Nucleus accumbens (tissue), 56 donors: ENCODE data around the gene NUMA1.

ENCODE experiments used
- DNase-seq, 56 donors: peaks; one replicate each; lab custom pipeline; 2025; lab: John Stamatoyannopoulos, UW

NUMA1 gene

GRCh38 chr11:72102631-72102945, 22.2 kb upstream of the NUMA1 start:
- DNase-seq: no peak

- DNase-seq: no peak
These were observed 21.8 kb upstream of the NUMA1 start for GRCh38 chr11:72102162-72102561.

GRCh38 chr11:72100462-72100861, 20.1 kb upstream of the NUMA1 start:
- DNase-seq: no peak

- no peak for DNase-seq
These were observed 19.7 kb upstream of the NUMA1 start for GRCh38 chr11:72100009-72100408.

- DNase-seq: no peak
These were observed 18.4 kb upstream of the NUMA1 start for GRCh38 chr11:72098741-72099140.

GRCh38 chr11:72091292-72091691, 10.9 kb upstream of the NUMA1 start:
- DNase-seq: peak in 52 of 56 donors; percentile 10 to 85 (median 46)

- DNase-seq: no peak
These were observed 7.9 kb upstream of the NUMA1 start for GRCh38 chr11:72088076-72088808.

- peak in 32 of 56 donors; percentile 10 to 79 (median 32) for DNase-seq
These were observed 5.4 kb upstream of the NUMA1 start for GRCh38 chr11:72085621-72086351.

- no peak for DNase-seq
These were observed 4.6 kb upstream of the NUMA1 start for GRCh38 chr11:72084965-72085364.

- DNase-seq: no peak
These were observed 3.7 kb upstream of the NUMA1 start for GRCh38 chr11:72084076-72084475.

- DNase-seq: no peak
These were observed 3.1 kb upstream of the NUMA1 start for GRCh38 chr11:72083414-72083813.

- DNase-seq: no peak
These were observed 1.6 kb upstream of the NUMA1 start for GRCh38 chr11:72081821-72082453.

- peak in 1 of 56 donors; percentile 18 for DNase-seq
These were observed 872 bp upstream of the NUMA1 start for GRCh38 chr11:72081184-72081644.

GRCh38 chr11:72079819-72080325, 470 bp downstream of the NUMA1 start:
- peak in 3 of 56 donors; percentile 7 to 61 (median 35) for DNase-seq

GRCh38 chr11:72078477-72078876, 1.9 kb downstream of the NUMA1 start:
- DNase-seq: no peak

GRCh38 chr11:72075756-72076155, 4.6 kb downstream of the NUMA1 start:
- DNase-seq: no peak

GRCh38 chr11:72075109-72075508, 5.2 kb downstream of the NUMA1 start:
- DNase-seq: peak in 6 of 56 donors; percentile 7 to 42 (median 22)

- DNase-seq: no peak
These were observed 8.0 kb downstream of the NUMA1 start for GRCh38 chr11:72072348-72072747.

GRCh38 chr11:72070491-72070890, 9.9 kb downstream of the NUMA1 start:
- no peak for DNase-seq

GRCh38 chr11:72069787-72070251, 10.5 kb downstream of the NUMA1 start:
- peak in 22 of 56 donors; percentile 7 to 76 (median 23) for DNase-seq

GRCh38 chr11:72069200-72069599, 11.1 kb downstream of the NUMA1 start:
- DNase-seq: peak in 1 of 56 donors; percentile 5
